Epidermal melanocyte (primary cell): ENCODE results near the gene DISP3.

Experiments used
- DNase-seq: peaks from one replicate; pipeline ENCODE4 v3.0.0; 2011; ENCODE audit warnings: low spot score; ENCODE audit not compliant: insufficient read length

The DISP3 gene

DNA sequence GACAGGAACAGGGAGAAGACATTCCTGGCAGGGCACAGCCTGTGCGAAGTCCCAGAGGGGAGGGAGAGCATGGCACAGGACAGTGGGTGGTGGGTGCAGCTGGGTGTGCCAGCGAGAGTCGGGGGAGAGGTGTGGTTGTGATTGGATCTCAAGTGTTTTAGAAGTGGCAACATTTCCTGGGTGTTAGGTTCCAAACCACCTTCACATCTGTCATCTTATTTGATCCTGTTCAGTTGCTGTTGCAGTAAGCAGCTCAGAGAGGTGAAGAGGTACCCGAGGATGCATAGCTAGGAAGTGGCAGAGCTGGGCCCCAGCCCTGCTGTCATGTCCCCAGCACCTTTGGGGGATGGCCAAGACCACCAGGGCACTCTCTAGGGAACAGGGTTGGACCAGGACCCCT is 22.0 kb upstream of the DISP3 start:
- no peak for DNase-seq

DNA sequence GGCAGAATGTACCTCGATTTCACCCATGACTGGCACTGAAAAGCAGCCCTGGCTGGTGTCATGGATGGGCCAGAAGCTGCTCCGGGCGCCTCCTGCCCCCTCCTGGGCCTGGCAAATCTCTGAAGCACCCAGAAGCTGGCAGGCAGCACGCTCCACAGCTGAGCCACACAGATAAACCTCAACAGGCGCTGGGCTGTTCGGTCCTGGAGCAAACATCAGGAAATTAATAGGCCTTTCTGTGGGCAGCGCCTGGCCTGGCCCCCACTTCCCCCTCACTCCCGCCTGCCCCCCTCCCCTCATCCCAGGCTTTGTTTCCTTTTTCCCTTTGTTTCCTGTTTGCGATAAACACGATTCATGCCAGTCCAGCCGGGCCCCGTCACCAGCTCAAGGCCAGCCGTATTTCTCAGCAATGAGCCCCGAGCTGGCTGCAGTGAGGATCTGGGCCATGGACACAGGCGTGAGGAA is 20.1 kb upstream of the DISP3 start:
- DNase-seq = no peak

DNA sequence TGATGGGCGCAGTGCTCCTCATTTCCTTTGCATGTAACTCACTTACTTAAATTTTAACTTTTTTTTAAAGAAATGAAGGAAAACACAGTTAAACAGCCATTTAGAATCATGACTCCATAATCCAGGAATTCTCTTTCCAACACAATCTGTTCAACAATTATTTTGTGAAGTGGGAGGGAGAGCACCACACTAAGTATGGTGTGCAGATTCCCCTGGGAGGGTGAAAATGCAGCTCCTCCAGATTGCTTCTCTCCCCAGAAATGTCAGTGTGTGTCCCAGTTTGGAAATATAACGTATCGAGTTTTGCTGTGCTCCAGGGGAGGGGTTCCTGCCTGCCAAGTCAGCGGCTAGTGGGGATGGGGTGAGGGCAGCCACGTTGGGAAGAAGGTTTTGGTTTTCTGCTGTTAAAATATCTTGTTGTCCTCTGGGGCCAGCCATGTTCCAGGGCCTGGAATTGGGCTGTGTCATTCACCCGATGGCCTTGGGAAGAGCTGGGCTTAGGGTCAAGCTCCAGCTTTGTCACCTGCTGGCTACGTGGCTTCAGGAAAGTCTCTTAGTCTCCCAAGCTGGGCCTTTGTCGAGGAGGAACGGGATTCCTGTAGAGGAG is 17.3 kb upstream of the DISP3 start:
- no peak for DNase-seq

DNA sequence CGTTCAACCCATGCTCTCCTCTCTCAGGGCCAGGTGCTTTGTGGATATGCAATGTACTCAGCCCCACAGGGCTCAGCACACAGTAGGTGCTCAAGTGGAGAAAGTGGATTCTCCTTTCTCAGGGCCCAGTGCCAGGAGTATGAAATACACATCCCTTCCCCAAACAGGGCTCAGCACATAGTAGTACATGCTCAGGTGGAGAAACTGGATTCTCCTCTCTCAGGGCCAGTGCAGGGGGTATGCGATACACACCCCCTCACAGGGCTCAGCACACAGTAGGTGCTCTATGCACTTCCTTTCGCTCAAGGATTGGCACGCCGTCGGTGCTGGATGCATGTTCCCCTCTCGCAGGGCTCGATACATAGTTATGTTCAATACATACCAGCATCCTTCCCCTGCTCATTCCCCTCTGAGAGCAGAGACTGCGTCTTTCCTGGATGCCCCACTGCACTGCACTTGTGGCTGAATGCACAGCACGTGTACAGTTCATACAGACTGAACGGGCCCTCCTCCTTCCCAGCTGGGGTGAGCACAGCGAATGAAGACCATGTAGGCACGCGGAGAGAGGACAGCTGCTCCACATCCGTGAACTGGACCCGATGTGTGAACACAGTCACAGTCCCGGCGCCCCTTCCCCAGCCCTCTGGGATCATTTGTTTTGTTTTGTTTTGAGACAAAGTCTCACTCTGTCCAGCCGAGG is 16.6 kb upstream of the DISP3 start:
- no peak for DNase-seq

DNA sequence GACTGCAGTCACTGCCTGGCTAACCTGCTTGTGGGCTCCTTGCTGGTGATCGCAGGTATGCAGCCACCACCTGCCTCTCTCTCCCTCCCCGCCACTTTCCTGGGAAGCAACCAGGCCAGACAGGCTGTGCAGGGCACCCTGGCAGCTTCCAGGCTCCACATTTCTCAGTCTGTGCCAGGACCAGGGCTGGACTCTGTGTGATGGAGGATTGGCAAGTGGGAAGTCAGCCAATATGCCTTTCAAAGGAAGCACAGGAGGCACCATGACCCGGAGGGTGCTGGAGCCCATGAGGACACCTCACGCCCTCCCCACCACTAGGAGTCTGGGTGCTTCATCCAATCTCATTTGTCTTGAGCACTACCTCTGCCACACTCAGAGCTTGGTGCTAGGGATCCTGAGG is 15.8 kb upstream of the DISP3 start:
- DNase-seq = no peak

DNA sequence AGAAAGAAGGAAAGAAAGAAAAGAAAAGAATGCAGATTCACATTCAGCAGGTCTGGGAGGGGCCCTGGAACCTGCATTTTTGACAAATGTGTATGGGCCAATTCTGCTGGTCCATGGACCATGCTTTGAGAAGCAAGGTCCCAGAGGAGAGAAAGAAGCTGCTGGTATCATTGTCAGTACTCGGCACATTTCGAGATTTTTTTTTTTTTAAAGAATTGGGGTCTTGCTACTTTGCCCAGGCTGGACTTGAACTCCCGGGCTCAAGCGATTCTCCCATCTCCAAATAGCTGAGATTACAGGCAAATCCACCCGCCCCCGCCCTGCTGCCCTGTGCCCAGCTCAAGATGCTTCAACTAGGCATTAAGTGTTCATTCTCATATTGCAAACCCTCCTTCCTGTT is 13.6 kb upstream of the DISP3 start:
- DNase-seq = no peak

DNA sequence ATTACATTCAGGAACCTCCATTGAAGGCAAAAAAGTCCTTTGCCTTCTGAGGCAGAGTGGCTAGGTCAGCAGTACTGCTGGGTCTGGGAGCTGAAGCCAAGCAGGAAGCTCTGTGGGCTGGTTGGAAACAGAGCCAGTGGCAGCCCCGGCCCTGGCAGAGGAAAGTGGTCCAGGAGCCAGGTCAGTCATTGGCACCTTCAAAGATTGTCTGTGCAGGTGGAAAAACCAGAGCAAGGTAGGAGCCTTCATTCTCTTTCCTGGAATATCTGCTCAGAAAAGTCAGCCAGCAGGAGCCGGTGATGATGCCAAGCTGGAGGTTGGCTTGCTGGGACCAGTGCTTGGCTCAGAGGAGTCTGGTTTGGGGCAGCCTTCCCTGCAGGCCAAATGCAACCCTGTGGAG is 12.5 kb upstream of the DISP3 start:
- no peak for DNase-seq

DNA sequence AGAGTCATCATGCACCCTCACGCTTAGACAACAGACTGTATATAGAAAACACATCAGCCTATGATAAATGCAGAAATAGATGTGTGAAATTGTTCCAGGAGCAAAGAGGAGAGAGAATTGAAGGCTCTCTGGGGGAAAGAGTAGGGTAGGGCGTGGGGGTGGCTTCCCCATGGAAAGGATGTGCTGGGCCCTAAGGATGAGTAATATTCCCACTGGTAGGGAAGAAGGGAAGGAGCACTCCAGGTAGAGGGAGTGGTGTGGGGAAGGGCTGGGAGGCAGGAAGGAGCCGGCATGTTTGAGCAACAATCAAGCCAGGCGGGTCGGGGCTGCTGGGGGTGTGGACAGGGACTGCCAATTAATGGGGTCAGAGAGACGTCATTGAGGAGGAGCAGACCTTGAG is 10.1 kb upstream of the DISP3 start:
- DNase-seq = no peak

DNA sequence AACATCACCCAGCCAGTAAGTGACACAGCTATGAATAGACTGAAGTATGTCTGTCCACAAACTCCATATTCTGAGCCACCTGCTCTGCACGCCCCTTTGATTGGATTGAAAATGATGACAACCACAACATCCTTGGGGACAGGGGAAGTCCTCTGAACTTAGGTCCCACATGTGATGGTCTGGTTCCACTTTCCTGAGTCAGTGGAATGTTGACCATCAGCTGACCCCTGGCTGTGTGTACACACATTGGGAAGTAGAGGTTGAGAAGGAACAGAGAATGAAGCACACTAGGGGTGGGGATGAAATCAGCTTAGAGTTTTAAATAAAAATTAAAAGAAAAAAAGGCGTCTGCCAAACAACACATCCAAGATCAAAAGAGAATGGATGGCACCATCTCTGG is 8.0 kb upstream of the DISP3 start:
- DNase-seq = no peak

DNA sequence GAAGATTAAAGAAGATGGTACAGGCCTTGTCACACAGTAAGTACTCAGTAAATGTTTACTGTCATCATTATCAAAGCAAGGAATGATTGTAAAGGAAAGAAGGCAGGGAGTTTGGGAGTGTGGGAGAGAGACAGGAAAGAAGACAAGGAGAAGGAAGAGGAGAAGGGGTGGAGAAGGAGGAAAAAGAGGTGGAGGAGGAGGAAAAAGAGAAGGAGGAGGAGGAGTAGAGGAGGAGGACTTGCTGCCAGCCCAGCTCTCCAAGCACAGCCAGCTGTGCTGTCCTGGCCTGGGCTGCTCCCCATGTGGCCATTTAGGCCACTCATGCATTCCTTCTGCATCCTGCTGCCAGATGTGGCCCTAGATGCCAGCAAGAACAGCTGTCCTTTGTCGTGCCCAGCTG is 7.5 kb upstream of the DISP3 start:
- no peak for DNase-seq

DNA sequence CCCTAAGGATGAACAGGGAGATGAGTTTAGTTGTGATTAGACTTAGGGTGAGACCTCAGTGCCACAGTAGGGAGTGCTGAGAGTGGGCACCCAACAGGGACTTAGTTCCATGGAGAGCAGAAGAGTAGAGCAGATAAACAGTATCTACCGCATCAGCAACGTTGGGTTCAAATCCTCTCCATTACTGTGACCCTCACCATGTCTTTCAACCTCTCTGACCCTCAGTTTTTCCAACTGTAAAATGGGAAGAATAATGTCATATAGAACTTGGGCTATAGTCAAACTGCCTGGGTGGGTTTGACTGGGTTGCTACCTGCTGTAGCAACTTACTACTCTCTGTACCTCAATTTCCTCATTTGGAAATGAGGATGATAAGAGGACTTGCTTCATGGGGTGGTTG is 6.7 kb upstream of the DISP3 start:
- no peak for DNase-seq

DNA sequence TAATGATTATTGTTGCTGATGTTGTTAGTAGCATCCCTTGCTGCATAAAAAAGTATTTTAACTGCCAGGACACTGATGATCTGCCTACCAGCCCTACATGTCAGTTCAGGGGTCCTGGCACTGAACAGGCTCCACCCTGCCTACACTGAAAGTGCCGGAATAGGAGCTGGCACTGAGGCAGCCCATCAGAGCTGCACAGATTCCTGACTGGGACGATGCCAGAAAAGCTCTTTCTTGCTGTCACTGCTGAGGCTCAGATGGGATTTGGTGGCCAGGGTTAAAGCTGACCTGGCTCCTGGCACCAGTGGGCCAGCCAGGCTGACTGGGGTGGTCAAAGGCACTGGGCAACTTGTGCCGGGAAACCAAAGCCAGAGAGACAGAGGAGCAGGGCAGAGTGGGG is 6.2 kb upstream of the DISP3 start:
- DNase-seq = no peak

DNA sequence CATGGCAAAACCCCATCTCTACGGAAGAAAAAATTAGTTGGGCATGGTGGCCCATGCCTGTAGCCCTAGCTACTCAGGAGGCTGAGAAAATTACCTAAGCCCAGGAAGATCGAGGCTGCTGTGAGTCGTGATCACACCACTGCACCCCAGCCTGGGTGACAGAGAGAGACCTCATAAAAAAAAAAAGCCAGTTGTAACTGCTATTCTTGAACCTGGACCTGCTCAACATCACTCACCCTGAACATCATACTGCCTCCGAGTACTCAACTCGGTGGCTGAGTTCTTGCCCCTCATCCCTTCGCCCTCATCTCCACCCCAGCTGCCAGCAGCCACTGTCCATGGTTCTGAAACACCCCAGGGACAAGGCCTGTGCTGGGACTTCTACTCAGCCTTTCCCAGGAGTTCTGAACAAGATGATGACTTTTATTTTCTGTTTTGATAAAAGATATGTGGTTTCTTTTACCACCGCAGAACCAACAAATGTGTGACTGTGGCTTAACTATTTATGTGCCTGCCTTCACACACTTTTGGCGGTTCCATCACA is 5.4 kb upstream of the DISP3 start:
- no peak for DNase-seq

DNA sequence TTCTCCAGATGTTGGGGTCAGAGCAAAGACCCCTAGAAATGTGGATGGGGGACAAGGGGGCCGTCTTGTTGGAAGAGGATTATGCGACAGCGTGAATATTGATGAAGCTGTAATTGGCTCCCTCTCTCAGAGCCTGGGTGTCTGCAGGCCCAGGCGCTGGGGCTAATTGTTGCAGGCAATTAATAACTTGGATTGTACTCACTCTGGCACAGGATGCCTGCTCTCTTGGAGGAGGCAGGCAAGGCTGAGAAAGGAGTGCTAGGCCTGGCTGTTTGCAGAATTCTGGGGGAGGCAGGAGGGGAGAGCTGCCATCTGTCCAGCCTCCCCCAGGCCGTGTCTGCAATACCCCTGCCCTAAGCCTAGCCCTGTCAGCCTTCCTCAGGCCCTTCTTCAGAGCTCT is 4.1 kb upstream of the DISP3 start:
- DNase-seq = no peak

DNA sequence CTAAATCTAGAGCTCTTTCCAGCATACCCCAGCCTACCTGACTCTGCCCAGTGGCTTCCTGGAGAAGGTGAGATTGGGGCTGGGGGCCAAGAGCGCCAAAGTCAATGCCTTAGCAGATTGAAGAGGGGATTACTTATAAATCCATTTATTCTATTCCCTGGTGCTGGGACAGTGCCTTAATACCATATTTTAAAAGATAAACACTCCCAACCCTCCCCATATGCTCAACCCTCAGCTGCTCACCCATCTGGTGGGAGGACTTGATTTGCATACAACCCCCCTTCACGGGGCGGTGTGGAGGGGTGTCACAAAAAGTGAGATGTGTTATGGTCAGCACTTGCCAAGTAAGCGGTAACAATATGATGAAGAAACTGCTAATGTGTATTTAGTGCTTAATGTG is 3.2 kb upstream of the DISP3 start:
- no peak for DNase-seq

DNA sequence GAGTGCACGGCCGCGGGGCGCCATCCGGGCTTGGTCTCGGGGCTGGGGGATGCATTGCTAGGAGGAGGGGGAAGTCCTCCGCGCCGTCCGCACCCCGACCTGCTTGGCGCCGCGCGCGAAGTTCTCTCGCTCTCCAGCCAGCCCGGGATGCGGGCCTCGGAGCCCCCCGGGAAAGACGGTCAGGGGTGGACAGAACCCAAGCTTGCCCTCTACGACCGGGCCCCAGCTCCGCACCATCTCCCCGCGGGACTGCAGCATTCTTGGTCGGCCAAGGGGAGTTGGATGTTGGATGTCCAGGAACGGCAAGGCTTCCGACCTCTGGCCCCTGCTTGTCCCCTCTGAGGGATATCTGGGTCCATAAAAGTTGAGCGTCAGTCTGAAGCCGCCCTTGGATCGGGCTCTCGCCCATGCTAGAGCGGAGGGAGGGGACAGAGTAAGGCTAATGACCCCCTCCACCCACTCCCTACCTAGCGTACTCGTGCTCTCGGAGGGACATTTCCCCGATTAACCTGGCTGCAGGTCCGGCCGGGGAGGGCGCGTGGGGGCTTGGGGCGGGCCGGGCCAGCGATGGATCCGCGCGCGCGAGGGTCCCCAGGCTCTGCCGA is 522 bp downstream of the DISP3 start:
- DNase-seq = no peak

DNA sequence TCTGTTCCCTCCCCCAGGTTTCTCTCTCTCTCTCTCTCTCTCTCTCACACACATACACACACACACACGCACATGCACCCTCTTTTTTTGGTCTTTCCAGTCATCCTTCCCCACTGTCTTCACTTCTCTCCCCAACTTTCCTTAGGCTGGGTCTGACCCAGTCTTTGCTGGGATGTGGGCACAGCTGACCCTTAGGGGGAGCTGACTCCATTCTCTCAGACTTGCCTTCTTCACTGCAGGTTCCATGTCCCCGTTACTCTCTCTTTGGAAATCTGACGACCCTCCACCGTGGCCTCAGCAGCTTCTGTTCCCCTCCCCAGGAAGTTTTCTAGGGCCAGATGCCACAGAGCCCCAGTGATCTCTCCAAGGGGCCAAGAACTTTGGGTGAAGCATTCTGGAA is 2.1 kb downstream of the DISP3 start:
- DNase-seq = no peak

DNA sequence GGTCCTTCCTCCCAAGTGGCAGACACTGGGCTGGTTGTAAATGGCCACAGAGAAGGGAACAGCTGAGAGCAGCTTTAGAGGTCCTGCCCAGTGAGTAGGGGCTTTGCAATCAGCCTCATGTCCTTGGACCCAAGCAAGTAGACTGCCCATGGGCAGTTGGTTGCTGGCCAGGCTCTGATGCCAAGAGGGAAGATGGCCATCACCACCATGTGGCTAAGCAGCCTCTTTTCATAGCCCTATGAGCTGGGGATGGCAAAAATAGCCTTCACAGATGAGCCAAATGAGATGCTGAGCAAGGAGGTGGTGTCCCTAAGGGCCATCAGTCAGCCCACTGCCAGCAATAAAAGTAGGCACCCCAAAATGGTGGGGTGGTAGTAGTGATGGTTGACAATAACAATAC is 3.2 kb downstream of the DISP3 start:
- no peak for DNase-seq

DNA sequence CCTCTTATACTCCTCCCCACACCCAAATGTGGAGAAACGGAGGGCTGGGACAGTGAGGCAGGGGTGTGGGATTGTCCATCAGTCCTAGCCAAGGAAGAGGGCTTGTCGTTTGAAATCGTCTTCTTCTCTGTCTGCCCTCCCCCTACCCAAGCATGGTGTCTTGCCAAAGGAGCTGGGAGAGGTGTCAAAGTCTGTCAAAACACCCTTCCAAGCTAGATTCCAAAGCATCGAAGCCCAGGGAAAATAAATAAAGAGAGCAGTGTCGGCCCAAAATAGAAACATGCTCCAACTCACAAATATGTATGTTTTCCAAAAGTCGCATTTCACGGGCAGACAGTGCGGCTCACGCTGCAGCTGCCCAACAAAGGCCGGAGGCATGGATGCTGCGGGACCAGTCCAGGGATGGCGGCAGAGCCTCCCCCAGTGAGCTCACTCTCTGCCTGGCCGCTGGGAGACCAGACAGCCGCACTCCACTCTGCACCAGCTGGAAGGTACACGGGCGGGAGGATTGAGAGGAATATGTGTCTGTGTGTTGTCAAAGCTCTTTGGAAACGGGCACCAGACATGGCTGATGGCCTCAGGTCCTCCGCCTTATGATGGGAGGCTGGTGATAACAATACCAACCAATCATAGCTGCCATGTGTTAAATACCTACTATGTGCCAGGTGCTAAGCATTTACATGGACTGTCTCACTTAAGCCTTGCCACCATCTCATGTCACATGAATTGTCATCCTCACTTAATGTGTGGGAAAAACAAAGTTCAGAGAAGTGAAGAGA is 3.9 kb downstream of the DISP3 start:
- DNase-seq = no peak

DNA sequence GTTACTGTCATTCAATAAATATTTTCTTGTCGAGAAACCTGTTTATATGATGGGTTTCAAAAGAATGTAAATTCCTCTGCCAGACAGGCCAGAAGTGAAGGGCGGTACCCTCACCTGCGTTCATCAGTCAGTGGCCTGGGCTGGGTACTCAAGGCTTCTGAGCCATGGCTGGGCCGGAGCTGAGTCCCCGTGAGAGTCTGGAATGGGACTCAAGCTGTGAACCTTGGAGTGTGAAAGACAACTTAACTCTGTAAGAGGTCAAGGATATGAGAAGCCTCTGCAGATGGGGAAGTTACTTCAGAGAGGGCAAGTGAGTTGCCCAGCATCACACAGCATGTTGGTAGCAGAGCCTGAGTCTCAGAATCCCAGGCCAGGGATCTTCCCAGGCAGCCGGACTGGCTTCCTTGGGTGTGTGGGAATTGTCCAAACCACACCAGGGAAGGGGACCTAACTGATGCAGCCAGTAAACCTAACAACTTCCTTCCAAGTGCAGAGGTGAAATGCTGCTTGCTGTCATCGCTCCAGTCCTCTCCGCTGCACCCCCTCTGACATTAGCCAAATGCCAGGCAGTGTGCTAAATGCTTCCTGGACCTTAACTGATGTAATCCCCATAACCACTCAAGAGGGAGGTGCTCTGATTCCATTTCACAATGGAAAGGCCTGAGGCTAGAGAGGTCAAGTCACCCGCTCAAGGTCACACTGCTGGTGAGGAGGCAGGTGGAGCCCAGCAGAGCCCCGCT is 4.8 kb downstream of the DISP3 start:
- DNase-seq = no peak

DNA sequence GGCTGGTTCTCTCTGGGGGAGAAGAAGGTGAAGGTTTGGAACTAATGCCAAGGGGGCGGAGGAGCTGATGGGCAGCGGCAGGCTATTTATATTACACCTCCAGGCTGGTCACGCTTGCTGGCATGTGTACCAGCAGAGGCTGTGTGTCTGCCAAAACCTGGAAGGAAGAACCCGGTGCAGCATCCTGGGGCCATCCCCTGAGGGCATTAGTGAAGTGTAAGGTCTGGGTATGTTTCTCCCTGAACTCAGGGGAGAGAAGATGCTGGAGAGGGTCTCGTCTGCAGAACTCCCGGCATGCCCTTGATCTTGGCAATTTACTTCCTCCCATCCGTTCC is 5.3 kb downstream of the DISP3 start:
- DNase-seq = no peak
